CD4-positive, alpha-beta T cell treated with Interferon gamma for 1 hour (primary cell): Measurements from ENCODE around the gene SLC50A1.

Source experiments
- DNase-seq: peaks from one replicate; pipeline ENCODE4 v3.0.0-alpha.2; 2020

Gene SLC50A1

DNA sequence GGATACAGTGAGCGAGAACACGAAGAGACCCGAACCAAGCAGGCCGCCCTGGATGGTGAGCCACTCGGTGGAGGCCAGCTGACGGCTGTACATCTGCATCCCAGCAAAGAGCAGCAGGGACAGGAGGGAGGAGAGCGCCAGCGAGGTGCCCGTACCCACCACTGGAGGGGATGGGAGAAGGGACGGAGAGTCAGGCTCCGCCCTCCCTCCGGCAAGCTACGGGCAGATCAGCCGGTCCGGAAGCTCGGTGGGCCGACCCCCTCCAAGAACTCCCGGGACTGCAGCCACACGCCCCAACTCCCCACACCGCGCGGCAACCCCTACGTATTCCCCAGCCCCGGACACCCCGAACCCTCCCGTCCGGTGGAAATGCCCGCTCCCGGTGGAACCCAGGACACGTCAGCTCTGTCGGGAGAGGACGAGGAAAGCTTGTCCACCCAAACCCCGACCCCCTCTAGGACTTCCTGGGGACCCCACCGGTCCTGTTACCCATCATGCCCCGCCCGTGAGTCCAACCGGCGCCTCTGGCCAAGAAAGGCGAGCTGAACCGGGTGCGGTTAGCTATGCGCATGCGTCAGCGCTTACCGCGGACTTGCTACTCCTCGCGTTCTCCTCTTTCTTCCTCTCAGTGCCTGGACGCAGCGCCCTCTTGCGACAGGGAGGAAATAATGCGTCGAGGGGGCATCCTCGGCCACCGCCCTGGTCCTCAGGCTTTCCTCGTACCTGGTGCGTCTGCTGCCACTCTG lies 37.3 kb downstream of the SLC50A1 start, which contains the start of gene KRTCAP2:
Gene KRTCAP2 (minus strand): TSS at position 573 of the 746 bp plus-strand sequence. CDS start 80 bp downstream, at position 493.
- peak; percentile 96 for DNase-seq

DNA sequence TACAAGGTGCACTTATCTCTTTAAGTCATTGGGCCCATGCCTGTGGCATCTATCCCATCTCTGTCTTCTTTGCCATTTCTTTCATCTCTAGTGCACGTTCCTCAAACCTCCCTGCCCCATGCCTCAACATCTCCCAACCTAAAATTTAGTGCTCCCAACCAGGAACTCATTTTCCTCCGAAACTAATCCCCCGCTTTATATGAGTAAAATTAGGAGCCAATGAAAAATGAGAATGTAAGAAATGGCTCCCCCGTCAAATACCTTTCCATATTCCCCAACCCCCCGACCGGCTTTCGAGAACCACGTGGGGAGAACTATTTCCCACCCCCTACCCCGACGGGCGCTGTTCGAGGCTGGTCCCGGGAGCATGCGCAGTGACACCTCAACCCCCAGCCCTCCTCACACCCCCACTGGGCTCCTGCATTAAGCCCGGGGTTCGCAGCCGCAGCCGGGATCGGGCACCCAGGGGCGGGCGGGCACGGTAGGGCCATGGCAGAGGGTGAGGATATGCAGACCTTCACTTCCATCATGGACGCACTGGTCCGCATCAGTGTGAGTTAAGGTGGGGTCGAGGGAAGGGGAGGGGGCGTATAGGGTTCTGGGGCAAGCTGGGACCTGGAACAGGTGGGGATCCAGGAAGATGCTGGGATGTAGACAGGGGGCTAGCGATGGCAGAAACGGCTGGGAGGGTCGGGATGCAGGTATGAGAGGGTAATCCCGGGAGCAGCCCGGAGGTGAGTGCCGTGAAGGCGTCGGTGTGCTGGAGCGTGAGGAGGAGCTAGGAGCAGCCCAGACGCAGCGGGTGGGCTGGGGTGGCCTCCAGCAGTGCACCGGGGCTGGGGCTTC lies 38.0 kb downstream of the SLC50A1 start, which contains the start of gene TRIM46:
Gene TRIM46 (plus strand): TSS at position 372 of the 846 bp plus-strand sequence. CDS start 118 bp downstream, at position 490.
- DNase-seq = peak; percentile 67

DNA sequence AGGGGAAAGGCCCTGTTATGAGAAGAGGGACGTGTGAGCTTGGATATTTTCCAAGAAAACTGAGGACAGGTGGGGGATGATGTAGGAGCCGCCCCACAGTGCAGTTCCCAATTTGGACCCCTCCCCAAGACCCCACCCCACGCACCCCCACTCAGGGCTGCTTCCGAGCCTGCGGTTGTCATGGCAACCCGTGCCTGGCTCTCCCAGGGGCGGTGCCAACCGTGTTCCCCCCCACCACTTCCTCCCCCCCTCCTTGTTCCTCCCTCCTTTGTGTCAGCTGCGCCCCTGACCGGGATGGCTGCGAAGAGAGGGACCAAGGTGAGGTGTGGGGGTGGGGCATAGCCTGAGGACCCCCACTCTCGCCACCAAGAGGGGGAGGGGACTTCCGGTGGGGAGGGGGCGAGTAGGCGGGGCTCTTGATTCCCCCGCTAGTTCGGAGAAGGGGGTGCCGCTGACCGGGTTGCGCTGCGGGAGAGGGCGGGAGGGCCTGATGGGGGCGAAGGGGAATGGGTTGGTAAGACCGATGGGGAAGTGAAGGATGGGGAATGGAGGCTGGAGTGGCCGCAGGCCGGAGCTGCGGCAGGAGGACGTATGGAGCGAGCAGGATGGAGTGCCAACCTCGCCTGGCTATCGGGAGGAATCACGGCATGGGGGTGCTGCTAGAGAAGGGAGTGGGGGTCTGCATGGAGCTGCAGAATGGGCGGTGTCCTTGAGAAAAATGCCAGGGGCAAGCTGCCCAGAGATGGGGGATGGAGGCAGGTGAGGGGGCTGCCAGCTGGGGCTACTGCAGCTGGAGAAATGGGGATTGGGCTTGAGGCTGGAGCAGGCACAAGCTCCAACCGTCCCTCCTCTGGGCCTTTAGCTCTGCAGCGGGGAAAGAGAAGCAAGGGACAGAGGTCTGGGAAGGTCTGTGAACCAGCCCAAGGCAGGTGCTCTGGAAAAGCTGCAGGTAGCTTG lies 39.0 kb downstream of the SLC50A1 start:
- DNase-seq = peak; percentile 64

DNA sequence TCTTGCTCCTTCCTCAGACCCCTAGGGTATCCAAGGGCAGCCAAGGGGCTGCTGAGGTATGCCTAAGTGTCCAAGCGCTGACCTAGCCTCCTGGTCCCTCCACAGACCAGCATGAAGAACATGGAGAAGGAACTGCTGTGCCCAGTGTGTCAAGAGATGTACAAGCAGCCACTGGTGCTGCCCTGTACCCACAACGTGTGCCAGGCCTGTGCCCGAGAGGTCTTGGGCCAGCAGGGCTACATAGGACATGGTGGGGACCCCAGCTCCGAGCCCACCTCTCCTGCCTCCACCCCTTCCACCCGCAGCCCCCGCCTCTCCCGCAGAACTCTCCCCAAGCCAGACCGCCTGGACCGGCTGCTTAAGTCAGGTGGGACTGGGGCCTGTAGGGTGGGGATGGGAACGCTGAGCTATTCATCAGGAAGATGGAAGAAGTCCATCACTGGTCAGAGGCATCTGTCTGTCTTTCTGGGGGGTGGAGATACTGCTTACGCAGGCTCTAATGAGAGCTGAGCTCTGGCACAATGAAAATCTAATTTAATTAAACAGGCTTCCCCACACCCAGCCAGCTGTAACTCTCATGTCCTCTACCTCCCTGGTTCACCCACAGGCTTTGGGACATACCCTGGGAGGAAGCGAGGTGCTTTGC lies 39.8 kb downstream of the SLC50A1 start:
- DNase-seq = no peak

DNA sequence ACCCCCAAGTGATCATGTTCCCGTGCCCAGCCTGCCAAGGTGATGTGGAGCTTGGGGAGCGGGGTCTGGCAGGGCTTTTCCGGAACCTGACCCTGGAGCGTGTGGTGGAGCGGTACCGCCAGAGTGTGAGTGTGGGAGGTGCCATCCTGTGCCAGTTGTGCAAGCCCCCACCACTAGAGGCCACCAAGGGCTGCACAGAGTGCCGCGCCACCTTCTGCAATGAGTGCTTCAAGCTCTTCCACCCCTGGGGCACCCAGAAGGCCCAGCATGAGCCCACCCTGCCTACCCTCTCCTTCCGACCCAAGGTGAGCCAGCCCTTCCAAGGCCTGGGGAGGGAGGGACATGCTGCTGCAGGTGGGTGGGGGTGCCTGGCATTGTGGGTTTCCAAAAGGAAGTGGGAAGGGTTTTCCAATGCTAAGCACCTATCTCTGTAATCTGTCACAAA lies 40.3 kb downstream of the SLC50A1 start:
- DNase-seq = no peak

DNA sequence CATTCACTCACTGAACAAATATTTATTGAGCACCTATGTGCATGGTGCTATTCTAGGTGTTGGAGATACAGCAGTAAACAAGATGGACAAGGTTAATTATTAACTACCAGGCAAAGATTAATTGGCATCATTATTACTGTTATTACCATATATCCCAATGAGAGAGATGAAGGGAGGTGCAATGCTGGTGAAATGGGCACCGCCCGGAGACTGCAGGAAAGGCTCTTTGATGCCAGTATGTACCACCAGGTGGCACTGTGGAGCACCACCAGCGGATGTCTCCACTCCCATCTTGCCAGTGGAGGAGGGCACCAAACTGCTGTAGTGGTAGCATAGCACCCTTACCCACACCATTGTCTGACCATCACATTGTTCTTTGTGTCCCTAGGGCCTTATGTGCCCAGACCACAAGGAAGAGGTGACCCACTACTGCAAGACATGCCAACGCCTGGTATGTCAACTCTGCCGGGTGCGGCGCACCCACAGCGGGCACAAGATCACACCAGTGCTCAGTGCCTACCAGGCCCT lies 41.0 kb downstream of the SLC50A1 start:
- peak; percentile 77 for DNase-seq

DNA sequence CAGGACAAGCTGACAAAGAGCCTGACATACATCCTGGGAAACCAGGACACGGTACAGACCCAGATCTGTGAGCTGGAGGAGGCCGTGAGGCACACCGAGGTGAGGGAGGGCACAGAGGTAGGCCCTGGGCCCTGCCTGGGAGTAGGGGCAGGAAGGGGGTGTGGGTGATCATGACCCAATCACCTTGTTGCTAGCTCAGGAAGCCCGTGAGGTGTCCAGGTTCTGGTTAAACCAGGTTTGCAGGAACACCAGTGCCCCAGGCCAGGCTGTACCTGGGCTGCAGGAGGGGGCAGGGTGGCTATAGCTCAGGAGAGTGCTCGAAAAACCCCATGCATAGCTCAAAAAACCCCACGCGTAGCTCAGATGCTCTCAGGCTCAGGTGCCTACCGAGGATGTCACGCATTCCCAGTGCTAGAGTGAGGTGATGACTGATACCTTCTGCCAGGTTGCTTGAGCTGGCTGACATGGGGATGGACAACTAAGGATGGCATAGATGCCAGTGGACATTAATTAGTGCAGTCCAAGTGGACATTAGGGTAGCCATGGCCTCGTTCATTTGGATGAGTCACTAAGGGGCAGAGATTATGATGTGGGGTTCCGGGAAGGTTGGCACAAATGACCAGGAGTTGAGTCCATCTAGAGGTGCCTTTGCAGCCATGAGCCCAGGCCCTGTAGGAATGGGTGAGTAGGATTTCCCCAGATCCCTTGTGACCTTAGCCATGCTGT lies 41.7 kb downstream of the SLC50A1 start:
- no peak for DNase-seq

DNA sequence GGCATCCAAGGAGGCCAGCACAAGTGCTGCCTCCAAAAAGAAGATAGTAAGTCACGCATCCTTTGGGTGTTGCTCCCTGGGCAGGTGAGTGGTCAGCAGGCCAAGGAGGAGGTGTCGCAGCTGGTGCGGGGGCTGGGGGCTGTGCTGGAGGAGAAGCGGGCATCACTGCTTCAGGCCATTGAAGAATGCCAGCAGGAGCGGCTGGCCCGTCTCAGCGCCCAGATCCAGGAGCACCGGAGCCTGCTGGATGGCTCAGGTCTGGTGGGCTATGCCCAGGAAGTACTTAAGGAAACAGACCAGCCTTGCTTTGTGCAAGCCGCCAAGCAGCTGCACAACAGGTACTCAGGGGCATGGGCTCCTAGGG lies 42.2 kb downstream of the SLC50A1 start:
- no peak for DNase-seq

DNA sequence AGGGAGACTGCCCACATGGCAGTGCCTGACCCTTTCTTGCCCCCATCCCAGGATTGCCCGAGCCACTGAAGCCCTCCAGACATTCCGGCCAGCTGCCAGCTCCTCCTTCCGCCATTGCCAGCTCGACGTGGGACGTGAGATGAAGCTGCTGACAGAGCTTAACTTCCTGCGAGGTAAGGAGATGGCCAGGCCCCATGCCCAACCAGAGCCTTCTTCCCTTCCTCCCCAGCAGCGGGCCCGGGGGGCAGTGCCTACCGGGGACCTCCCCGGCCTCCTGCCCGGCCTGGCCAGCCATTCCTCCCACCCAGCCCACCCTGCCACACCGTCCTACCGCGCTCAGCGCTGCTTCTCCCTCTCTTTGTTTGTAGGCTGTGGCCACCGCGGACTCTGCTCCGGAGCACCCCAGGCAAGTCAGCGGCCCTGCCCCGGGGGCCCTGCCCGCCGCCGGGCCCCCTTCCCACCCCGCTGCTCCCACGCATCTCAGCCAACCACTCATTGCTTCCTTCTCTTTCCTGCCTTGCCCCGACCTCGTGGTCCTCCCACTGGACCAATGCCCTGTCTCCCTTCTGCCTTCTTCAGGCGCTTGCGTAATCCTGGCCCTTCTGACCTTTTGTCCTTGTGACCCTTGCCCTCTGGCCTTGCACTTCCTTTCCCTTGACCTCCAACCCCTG lies 42.9 kb downstream of the SLC50A1 start:
- peak; percentile 32 for DNase-seq

DNA sequence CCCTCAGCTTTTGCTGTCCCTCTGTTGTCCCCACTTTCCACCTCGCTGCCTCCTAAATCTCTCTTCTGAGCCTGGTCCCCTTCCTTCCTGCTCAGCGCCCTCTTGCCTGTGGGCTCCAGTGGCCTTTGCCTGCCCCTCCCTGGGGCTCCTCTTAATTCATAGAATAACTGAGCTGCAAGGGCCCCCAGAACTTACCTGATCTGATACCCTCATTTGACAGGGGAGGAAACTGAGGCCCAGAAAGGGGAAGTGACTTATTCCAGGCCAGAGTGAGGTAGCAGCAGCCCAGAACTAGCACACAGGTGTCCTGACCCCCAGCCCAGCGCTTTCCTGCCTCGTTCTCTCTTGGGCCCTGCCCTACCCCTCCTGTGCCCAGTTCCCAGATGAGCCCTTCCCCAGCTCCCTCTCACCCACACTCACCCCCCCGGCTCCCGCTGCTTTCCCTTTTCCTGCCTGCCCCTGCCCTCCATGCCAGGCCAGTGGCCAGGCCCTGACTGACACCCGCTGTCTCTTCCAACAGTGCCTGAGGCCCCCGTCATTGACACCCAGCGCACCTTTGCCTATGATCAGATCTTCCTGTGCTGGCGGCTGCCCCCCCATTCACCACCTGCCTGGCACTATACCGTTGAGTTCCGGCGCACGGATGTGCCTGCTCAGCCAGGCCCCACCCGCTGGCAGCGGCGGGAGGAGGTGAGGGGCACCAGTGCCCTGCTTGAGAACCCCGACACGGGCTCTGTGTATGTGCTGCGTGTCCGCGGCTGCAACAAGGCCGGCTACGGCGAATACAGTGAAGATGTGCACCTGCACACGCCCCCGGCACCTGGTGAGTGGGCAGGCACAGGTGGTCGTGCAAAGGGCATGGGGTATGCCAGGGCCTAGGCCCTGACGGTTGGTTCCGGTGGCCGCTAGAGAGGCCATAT lies 43.7 kb downstream of the SLC50A1 start:
- no peak for DNase-seq

DNA sequence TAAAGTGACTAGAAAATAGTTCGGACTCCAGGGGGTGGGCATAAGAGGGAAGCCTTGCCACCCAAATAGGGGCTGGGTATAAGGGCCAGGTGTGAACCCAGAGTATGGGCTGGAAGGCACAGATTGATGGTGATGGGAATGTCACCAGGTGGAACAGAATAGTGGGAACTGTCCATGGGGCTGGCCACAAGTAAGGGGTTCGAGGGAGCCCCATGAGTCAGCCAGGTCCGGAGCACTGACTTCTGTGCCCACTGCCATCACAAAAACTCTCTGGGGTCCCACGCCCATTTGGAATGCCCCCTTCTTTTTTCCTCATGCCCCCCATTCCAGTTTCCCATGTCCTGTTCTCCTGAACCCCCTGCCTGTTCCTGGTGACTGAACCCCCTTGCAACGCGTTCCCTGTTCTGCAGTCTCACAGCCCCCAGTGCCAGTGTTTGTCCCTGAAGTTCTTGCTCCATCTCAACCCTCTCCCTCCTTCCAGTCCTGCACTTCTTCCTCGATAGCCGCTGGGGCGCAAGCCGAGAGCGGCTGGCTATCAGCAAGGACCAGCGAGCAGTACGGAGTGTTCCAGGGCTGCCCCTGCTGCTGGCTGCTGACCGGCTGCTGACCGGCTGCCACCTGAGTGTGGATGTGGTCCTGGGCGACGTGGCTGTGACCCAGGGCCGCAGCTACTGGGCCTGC lies 45.9 kb downstream of the SLC50A1 start:
- DNase-seq = no peak

DNA sequence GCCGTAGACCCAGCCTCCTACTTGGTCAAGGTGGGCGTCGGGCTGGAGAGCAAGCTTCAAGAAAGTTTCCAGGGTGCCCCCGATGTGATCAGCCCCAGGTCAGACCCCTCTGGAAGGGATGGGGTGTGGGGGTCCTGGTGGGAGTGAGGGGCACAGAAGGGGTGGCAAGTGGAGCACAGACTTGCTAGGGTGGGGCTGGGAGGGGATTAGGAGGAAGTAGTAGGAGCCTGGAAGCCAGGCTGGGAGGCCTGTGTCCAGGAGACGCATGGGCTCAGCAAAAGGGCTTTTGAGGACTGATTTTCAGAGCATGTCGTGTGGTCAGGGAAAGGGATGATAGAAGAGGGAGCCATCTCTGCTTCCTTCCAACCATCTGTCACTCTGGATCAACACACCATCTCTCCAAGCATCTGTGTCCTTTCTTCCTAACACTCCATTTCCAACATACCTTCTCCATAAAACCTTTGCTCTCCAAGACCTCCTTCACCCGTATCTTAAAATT lies 46.4 kb downstream of the SLC50A1 start:
- no peak for DNase-seq

DNA sequence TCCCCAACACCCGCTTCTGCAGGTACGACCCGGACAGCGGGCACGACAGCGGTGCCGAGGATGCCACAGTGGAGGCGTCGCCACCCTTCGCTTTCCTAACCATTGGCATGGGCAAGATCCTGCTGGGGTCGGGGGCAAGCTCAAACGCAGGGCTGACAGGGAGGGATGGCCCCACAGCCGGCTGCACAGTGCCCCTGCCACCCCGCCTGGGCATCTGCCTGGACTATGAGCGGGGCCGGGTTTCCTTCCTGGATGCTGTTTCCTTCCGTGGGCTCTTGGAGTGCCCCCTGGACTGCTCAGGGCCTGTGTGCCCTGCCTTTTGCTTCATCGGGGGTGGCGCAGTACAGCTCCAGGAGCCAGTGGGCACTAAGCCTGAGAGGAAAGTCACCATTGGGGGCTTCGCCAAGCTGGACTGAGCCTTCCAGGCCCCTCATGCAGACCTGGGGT lies 48.1 kb downstream of the SLC50A1 start:
- DNase-seq = no peak

DNA sequence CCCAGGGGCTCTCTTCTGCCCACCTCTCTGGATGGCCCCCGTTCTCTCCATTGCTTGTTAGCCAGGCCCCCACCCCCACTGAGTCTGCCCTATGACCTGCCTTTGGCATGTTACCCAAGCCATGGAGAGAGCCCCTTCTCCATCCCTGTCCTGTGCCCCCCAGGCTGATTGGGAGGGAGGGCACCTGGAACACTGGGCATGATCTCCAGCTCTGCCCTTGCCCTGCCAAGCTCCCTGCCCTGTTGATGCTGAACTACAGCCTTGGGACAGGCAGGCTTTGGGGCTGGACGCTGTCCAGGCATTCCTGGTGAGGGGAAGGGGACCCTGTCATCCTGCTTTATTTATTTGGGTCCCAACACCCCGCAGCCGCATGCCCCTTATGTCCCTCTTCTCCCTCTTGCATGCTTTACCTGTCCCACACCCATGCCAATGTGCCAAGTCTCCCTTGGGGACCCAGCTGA lies 48.7 kb downstream of the SLC50A1 start:
- DNase-seq = no peak

DNA sequence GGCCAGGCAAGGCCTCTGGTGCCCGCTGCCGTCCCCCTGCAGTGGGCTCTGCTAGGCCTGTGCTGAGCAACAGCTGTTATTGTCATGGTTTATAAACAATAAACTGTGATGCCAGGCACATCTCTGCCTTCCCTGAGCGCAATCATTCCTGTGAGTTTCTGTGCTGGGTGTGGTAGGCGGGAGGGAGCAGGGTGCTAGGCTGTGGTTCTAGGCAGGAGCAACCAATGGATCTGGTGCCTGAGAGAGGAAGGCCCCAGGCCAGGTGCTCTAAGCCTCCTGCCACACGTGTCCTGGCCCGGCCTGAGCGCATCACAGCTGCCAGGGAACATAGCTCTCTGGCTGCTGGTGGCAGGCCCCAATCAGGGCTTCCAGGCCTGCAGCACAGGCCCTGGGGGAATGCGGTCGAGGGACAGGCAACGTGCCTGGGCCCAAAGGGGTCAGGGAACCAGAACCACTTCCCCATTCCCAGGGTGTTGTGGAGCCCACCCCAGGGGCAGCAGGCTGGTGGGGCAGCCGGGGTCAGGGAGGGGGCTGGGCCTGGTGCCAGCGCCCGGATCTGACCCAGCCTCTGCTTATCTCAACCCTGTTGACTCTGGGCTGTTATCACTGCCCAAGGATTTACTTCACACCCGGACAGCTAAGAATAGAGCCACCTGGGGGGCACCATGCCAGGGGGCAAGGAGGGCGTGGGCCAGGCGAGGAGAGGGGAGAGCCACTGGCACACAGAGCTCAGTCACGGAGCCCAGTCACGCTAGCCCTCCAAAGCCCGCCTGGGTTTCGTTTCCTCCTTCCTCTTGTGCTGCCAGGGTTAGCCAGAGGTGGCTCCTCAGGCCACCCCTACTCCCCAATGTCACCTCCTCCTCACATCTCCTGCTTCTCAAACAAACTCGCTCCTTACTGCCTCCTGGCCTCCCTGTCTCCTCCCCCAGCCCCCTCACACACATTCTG lies 49.5 kb downstream of the SLC50A1 start:
- DNase-seq = peak; percentile 68

DNA sequence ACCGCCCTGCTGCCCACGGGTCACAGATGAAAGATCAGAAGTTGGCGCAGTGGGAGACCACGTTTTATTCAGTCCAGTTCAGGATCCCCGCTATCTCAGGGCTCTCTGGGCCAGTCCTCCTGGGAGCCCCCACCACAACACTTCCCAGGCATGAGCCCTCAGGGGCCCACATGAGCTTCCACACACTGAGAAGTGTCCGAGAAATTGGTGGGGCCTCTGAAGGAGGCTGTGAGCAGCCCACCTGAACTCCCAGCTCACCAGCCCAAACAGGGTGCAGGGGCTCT lies 50.1 kb downstream of the SLC50A1 start:
- no peak for DNase-seq

DNA sequence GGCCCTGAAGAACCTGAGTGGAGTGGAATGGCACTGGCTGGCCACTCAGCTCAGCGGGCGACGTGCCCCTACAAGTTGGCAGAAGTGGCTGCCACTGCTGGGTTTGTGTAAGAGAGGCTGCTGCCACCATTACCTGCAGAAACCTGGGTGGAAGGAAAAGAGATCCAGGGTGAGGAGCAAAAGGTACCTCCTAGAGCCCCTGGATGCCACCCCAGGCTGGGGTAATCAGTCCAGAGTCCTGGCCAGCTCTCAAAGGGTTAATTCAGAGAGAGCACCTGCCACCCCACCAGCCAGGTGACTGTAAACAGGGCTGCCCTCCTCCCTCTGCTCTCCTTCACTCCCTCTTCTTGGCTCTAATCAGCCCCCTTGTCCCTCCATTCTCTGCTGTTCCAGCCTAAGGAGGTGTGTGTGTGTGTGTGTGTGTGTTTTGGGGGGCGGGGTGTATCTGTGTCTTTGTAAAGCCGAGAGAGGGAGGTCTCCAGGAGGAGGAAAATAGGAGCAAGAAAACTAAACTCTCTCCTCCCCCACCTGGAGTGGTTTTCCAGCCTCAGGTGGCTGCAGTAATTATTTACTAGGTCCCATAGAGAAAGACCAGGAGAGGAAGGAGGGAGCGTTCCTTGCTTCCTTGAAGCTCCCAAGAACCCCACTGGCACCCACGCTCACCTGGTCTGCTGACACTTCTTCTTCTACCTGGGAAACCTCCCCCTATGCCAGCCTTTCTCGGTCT lies 50.6 kb downstream of the SLC50A1 start:
- no peak for DNase-seq
